ENCODE data around the gene C1orf159. TPM values are rescaled to one million over a fixed set of nuclear protein-coding genes. Genes with fewer than 3 reads are reported as not detected.

Gene C1orf159
- total and polyA plus RNA-seq, 9 of the 15 experiments (the other 6 are each of a cell fraction or from before 2014, with no cell fraction given), result 0.28 to 54.9 (median 10.6) TPM

DNA sequence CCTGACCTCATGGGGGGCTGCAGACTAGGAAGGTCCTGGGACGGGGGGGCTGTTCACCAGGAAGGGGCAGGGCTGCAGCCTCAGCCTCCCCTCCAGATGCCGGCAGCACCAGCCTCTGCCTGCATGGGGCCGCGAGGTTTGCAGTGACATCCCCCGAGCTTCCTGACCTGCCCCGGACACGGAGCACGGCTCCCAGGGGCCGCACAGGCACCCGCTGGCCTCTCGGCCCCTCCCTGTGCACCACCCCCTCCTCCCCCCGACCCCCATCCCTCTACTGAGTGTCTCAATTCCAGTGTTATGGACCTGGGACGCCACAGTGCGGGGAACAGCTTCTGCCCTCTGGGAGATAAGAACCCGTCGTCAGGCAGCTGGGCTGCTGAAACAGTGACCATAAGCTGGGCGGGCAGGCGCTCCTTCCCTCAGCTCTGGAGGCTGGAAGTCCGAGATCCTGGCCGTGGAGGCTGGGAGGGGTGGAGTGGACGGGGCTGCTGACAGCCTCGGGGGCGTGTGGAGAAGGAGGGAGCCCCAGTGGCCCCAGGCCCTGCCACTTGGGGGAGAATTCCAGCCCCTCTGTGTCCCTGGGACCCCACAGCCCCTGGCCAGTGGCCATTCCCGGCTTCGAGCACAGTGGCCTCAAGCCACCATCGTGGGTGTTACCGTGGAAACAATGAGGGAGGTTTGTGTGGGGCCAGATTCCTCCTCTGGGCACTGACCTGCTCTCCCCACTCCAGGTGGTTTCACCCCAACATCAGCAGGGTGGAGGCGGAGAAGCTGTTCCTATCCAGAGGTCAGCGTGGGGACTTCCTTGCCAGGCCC lies 53.3 kb downstream of the C1orf159 start (continued):
- TF ChIP-seq ZNF175 (CRISPR knock-in tag; IDR thresholded peaks at IDR 0.05; ENCODE audit: low read depth) (no peak), ZNF436 (CRISPR knock-in tag; IDR thresholded peaks at IDR 0.05) (no peak), ZNF583 (CRISPR knock-in tag; IDR thresholded peaks at IDR 0.05) (no peak), POLR3A (IDR thresholded peaks at IDR 0.05; ENCODE audit: borderline replicate concordance, extremely low read depth, insufficient read depth, insufficient read length) (no peak), POLR3G (IDR thresholded peaks at IDR 0.05; ENCODE audit: extremely low read depth, insufficient read length, insufficient replicate concordance) (no peak), RBFOX2 (IDR thresholded peaks at IDR 0.05; ENCODE audit: low read depth, low read length) (0 out of 2 replicates have a peak, but pooled peaks have one; percentile 18), NBN (IDR thresholded peaks at IDR 0.05; ENCODE audit: low read depth) (no peak), ZNF766 (CRISPR knock-in tag; conservative IDR thresholded peaks at IDR 0.05) (no peak), RBBP5 (IDR thresholded peaks at IDR 0.05; ENCODE audit: borderline replicate concordance, insufficient read depth, low read length, poor library complexity, severe bottlenecking) (peak; percentile 35), ZNF354B (CRISPR knock-in tag; IDR thresholded peaks at IDR 0.05) (no peak), SLC30A9 (CRISPR knock-in tag; IDR thresholded peaks at IDR 0.05) (no peak), XRCC4 (IDR thresholded peaks at IDR 0.05; ENCODE audit: extremely low read depth, insufficient read depth, insufficient read length) (no peak), NEUROD1 (IDR thresholded peaks at IDR 0.05; ENCODE audit: borderline replicate concordance, low read depth, low read length, partially characterized antibody) (no peak), CBFA2T3 (IDR thresholded peaks at IDR 0.05) (0 out of 2 replicates have a peak, but pooled peaks have one; percentile 34), ZNF253 (CRISPR knock-in tag; conservative IDR thresholded peaks at IDR 0.05) (no peak), ZNF695 (CRISPR knock-in tag; IDR thresholded peaks at IDR 0.05) (no peak), FOXP1 (CRISPR knock-in tag; IDR thresholded peaks at IDR 0.05) (no peak), MAZ (CRISPR knock-in tag; conservative IDR thresholded peaks at IDR 0.05 in 1 of 2, IDR thresholded peaks at IDR 0.05 in 1 of 2) (peak in 1 of 2 experiments; percentile 16; a peak in 1 of 4 replicates), ETV5 (CRISPR knock-in tag; IDR thresholded peaks at IDR 0.05; ENCODE audit: low read depth) (no peak), POLR2AphosphoS5 (IDR thresholded peaks at IDR 0.05; ENCODE audit: control insufficient read depth, insufficient read depth, low read depth, low read length) (no peak), E2F3 (CRISPR knock-in tag; IDR thresholded peaks at IDR 0.05) (no peak)
- TF ChIP-seq, protein P1, sequence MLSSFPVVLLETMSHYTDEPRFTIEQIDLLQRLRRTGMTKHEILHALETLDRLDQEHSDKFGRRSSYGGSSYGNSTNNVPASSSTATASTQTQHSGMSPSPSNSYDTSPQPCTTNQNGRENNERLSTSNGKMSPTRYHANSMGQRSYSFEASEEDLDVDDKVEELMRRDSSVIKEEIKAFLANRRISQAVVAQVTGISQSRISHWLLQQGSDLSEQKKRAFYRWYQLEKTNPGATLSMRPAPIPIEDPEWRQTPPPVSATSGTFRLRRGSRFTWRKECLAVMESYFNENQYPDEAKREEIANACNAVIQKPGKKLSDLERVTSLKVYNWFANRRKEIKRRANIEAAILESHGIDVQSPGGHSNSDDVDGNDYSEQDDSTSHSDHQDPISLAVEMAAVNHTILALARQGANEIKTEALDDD (IDR thresholded peaks at IDR 0.05), result no peak
- TF ChIP-seq, protein P2, sequence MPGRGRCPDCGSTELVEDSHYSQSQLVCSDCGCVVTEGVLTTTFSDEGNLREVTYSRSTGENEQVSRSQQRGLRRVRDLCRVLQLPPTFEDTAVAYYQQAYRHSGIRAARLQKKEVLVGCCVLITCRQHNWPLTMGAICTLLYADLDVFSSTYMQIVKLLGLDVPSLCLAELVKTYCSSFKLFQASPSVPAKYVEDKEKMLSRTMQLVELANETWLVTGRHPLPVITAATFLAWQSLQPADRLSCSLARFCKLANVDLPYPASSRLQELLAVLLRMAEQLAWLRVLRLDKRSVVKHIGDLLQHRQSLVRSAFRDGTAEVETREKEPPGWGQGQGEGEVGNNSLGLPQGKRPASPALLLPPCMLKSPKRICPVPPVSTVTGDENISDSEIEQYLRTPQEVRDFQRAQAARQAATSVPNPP (IDR thresholded peaks at IDR 0.05; ENCODE audit: borderline replicate concordance, insufficient read depth, insufficient read length), result no peak
- TF ChIP-seq, protein P3, sequence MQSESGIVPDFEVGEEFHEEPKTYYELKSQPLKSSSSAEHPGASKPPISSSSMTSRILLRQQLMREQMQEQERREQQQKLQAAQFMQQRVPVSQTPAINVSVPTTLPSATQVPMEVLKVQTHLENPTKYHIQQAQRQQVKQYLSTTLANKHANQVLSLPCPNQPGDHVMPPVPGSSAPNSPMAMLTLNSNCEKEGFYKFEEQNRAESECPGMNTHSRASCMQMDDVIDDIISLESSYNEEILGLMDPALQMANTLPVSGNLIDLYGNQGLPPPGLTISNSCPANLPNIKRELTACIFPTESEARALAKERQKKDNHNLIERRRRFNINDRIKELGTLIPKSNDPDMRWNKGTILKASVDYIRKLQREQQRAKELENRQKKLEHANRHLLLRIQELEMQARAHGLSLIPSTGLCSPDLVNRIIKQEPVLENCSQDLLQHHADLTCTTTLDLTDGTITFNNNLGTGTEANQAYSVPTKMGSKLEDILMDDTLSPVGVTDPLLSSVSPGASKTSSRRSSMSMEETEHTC (IDR thresholded peaks at IDR 0.05), result no peak
